Left ventricle myocardium superior (tissue), 1 donor: ENCODE results near the gene TULP1. TPM values are rescaled to one million over a fixed set of nuclear protein-coding genes. Genes with fewer than 3 reads are reported as not detected.
"Not testable (repeated sequence)": the region's sequence is repeated elsewhere in the genome, so short reads cannot be mapped to it uniquely, and the experiment has no call there.

Source experiments
- ATAC-seq: fragments of 200-7000 bp; cut with Tn5 transposase; one replicate; pipeline ENCODE4 v1.9.1; 2020; ENCODE audit warnings: mild to moderate bottlenecking, moderate library complexity
- DNase-seq: peaks from one replicate; pipeline ENCODE4 v3.0.0-alpha.2; 2020
- intact Hi-C: fragments of 100-400 bp; cut with micrococcal nuclease; formaldehyde crosslinking; loops from one replicate; pipeline ENCODE4 v1.11.0; 2022
- long read RNA-seq: library from polyadenylated mRNA; unstranded; transcript quantifications from one replicate; pipeline ENCODE4 v2.0.0, GENCODE V29; 2021
- total RNA-seq: library from RNA; stranded (reverse); fragmentation: NEBNext Ultra II Directional; extraction: Animal tissue kit (Norgen Biotek cat#: 25700); gene quantifications from one replicate; pipeline ENCODE4 v1.2.1, GENCODE V29; 2021
- donor health status: DM: no; HTN: yes; CAD: no; lungs with severe emphysema.

Gene TULP1
- not detected for total RNA-seq
- long read RNA-seq: 0 reads

DNA sequence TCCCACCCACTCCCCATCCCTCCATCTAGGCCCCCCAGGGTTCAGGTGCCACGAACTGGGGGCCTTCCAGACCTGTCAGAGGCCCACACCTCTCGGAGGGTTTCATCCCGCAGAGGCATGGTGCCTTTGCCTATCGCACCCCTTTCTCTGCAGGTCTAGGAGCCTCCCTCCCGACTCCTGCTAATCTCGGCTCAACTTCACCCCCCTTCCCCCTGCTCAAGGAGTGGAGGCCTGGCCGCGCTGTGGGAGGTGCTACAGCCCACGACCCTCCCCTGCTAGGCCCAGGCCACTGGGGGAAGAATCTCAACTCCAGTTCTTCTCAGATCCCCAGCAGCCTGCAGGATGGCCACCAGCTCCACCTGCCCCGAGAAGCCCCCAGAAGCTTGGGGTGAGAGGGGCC is at the start of gene TULP1:
TULP1 (minus strand) TSS at position 157 of the 400 bp plus-strand sequence; CDS start at position 119, 38 bp downstream.
- ATAC-seq (no peak), DNase-seq (no peak)
- intact Hi-C loops: no loop called here

DNA sequence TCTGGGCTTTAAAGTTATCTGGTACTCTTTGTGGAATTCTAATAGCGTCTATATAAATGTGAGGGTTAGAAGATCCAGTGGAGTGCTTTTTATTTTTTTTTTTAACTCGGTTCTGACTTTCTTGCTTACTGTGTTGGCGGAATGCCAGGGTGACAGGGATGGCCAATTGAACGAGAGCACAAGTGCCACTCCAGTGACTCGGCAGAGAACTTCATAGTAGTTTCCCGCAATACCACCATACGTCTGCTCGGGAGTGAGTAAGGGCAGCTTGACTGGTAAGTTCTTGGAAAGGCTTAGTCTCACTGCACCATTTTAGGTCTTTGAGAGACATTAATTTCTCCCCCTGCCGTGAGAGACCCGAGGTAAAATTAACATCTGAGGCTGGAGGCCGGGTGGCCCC is 49.4 kb upstream of the TULP1 start:
- intact Hi-C loops: no loop called here
- DNase-seq: no peak
- peak; percentile 15 for ATAC-seq

DNA sequence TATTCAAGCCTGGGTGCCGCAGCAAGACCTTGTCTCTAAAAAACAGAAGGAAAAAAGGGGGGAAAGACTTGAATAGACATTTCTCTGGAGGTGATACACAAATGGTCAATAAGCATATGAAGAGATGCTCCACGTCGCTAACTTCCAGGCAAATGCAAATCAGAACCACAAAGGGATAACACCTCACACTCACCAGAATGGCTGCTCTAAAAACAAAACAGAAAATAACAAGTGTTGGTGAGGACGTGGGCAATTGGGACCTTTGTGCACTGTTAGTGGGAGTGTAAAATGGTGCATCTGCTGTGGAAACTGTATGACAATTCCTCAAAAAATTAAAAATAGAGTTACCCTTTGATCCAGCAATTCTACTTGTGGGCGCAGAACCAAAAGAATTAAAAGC is 48.4 kb upstream of the TULP1 start:
- DNase-seq (no peak), ATAC-seq (no peak)
- intact Hi-C loops: no loop called here

GRCh38 chr6:35558571-35558970 is 45.9 kb upstream of the TULP1 start:
- ATAC-seq: no peak
- intact Hi-C loops: no loop called here
- DNase-seq: no peak

GRCh38 chr6:35557239-35557638 is 44.5 kb upstream of the TULP1 start:
- DNase-seq (no peak), ATAC-seq (peak; percentile 56)
- intact Hi-C loops: no loop called here

DNA sequence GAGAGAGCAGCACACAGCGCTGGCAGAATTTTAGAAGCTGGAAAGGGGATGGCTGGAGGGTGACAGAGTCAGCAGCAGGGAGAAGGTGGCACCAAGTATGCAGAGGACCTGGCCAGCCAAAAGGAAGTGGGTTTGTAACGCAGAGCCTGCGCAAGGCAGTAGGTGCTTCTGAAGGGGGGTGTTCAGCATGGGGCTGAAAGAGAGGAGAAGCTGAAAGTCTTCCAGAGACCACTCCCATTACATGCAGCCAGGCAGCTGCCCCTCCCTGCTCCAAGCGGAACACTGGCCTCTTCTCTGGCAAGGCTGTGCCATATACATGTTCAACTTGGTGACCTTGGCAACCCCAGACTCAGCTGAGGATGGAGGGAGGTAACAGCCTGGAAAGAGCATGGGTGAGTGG is 42.1 kb upstream of the TULP1 start:
- intact Hi-C loops: no loop called here
- no peak for ATAC-seq
- no peak for DNase-seq

DNA sequence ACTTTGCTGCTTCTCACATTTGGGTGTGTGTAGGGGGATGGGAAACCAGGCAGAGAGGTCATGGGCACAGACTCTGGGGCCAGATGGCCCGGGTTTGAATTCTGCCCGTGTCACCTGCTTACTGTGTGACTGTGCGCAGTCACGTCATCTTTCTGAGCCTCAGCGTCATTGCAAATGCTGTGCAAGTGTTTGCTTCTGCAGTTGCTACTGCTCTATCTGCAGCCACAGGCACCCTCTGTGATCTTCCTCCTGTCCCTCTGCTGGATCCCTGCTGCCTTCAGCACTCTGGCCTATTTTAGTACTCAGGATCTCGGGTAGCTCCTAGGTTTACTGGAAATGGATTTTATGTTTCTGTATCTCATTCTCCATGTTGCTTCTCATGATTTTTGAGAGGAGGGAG is 40.6 kb upstream of the TULP1 start:
- no peak for DNase-seq
- intact Hi-C loops: no loop called here
- no peak for ATAC-seq

DNA sequence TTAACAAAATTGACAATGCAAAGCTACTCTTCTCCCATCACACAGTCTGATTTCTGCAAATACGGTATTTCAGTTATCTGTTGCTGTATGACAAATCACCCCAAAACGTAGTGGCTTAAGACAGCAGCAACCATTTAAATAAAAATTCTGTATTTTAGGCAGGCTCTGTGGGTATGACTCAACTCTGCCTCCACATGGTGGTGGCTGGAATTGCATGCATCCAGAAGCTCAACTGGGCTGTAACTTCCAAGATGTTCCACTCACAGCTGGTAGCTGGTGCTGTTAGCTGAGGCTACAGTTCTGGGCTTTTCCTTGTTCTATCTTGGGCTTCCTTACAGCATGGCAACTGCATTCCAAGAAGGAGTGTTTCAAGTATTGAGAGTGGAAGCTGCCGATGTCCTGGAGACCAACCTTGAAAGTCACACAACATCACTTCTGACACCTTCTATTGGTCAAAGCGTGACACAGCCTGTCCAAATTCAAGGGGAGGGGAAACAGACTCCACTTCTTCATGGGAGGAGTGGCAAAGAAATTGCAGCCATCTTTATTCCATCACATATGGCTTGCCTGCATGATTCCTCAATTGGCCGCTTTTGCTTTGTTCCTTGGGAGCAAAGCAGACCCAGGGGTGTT is 39.7 kb upstream of the TULP1 start:
- intact Hi-C loops: no loop called here
- no peak for ATAC-seq
- no peak for DNase-seq

GRCh38 chr6:35550437-35550836 is 37.7 kb upstream of the TULP1 start:
- DNase-seq (no peak), ATAC-seq (no peak)
- intact Hi-C loops: no loop called here

DNA sequence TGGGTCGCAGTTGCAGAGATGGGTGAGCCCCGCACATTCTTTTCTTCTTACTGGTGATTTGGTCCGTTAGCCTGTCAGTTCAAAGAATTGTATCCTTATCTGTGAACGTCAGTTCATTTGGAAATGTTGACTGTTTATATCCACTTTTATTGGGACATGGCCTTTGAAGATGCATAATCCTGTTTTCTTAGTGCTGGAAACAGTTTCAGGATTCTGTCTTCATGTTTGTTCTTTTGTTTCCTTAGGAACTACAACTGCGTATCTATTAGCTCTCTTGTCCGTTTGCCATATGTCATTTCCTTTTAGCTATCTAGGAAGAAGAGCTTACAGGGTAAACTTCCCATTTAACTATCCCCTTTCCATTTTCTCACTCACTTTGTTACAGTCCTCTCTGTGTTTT is 35.0 kb upstream of the TULP1 start:
- ATAC-seq (no peak), DNase-seq (no peak)
- intact Hi-C loops: no loop called here

DNA sequence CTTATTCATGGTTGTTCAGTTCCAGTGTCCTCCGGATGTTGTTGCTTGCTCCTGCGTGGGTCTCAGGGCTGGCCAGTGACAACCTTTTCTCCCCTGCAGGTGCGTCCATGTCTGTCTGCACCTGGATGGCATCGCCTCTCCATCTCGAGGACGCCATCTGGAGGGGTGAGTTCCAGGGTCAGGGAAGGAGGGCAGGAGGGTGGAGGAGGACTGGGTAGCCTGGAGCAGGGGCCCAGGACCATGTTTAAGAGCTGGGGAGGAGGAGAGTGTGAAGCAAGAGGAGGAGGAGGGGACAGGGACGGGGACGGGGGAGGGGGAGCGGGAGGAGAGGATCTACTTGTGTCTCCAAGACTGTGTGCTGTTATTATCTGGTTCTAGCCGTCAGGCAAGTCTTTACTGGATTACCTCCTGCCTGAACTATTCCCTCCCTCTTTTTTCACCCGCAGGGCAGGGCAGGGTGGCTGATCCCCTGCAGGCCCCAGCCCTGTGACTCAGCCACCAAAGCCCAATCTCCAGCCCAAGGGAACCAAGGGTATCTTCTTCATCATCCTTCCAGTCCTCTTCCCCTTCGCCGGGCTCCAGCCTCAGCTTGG is 32.2 kb upstream of the TULP1 start:
- intact Hi-C loops: no loop called here
- DNase-seq (no peak), ATAC-seq (no peak)

DNA sequence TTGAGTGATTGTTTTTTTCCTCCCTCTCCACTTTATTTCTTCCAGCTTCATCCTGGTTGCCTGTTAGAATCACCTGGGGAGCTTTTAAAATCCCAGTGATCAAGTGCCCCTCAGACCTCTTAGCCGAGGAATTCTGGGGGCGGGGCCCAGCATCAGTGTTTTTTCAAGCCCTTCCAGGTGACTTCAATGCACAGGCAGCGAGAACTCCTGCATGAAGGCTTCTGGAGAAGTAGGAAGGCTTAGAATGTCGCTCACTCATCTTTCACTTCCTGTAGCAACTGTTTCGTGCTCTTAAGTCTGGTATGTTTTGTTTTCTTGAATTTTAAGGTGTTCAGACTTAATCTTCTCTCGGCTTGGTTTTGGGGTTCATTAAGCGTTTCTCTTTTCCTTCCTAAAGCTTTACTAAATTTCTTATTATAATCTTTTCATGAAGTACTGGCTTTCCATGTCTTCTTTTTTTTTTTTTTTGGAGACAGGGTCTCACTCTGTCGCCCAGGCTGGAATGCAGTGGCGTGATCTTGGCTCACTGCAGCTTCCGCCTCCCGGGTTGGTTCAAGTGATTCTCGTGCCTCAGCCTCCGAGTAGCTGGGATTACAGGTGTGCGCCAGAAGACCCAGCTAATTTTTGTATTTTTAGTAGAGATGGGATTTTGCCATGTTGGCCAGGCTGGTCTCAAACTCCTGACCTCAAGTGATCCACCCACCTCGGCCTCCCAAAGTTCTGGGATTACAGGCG is 30.9 kb upstream of the TULP1 start:
- intact Hi-C loops: no loop called here
- DNase-seq (no peak), ATAC-seq (no peak)

- DNase-seq (no peak), ATAC-seq (no peak)
- intact Hi-C loops: no loop called here
Measured at GRCh38 chr6:35541836-35542235, 29.1 kb upstream of the TULP1 start.

DNA sequence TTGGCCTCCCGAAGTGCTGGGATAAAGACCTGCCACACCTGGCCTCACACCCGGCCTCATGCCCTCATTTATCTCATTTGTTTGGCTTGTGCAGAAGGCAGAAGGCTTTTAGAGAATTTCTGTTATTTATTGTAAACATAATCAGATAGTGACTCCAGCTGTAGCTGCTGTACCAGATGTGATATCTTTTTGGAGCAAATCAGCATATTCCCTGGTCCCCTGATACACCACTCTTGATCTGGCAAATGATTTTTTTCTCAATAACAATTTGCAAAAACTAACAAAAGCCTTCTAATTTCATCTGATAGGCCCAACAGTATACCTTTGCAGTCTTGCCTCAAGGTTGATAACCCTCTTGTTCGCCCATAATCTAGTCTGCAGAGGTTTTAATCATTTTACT is 26.5 kb upstream of the TULP1 start:
- intact Hi-C loops: no loop called here
- ATAC-seq: no peak
- DNase-seq: no peak

GRCh38 chr6:35535847-35536246 is 23.2 kb upstream of the TULP1 start:
- ATAC-seq, DNase-seq, intact Hi-C loops: not testable (repeated sequence)

DNA sequence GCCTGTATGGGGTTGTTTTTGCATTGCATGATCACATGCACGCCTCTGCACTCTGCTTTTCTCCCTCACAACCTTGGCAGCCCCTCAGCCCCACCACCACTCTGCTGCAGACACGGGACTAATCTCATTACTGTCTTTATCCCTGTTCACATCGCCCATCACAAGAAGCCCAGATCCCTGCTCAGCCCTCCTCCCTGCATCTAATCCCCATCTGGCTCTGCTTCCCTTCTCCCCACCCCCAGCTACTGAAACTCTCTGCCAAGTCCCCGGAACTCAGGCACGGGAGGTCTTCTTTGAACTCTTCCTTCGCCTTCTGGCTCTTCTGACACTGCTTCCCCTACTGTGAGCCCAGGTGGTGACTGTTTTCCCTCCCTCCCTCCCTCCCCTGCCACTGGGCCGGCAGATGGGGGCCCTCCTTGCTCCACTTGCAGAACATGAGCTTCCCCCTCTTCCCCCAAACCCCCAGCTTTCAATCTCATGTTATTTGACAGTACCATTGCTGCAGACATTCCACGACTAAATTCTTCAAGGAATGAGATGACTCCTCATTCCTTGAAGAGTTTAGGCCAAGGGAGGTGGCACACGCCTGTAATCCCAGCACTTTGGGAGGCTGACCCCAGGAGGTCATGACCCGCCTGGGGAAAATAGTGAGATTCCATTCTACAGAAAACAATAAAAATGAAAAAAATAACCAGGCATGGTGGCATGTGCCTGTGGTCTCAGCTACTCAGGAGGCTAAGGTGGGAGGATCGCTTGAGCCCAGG is 21.9 kb upstream of the TULP1 start:
- DNase-seq (no peak), ATAC-seq (no peak)
- intact Hi-C loops: no loop called here

DNA sequence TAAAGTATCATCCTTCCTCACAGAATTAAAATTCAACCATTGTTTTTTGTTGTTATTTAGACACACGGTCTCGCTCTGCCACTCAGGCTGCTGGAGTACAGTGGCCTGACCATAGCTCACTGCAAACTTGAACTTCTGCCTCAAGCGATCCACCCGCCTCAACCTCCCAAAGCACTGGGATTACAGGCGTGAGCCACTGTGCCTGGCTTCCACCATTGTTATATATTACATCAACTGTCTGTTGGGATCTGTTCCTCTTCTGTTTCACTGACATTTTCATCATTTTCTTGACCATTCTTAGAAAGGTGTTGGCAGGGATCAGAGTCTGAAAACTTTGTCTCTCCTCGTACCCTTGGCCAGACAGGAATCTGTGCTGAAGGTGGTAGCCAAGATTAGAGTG is 21.3 kb upstream of the TULP1 start:
- DNase-seq: no peak
- intact Hi-C loops: no loop called here
- ATAC-seq: no peak

GRCh38 chr6:35532126-35532525 is 19.4 kb upstream of the TULP1 start:
- intact Hi-C loops: no loop called here
- ATAC-seq: no peak
- no peak for DNase-seq

DNA sequence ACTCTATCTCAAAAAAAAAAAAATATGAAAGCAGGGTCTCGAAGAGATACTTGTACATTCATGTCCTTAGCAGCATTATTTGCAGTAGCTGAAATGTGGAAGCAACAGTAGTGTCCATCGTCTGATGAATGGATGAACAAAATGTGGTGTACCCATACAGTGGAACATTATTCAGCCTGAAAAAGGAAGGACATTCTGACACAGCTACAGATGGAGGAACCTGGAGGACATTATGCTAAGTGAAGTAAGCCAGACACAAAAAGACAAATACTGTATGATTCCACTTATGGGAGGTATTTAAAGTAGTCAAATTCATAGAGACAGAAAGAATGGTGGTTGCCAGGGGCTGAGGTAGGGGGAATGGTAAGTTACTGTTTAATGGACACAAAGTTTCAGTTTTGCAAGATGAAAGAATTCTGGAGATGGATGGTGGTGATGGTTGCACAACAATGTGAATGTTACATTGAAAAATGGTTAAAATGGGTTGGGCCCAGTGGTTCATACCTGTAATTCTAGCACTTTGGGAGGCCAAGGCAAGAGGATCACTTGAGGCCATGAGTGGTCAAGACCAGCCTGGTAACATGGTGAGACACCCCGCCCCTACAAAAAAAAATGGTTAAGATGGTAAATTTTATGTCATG is 11.8 kb upstream of the TULP1 start:
- ATAC-seq (no peak), DNase-seq (no peak)
- intact Hi-C loops: loop anchor here (5.0 kb wide), 1 partner anchor 58 kb away; no protein-coding TSS in a partner anchor
